Sigmoid colon (tissue), 7 donors: ENCODE results near the gene JAKMIP1. TPM values are rescaled to one million over a fixed set of nuclear protein-coding genes. Genes with fewer than 3 reads are reported as not detected.
A peak's percentile ranks its signal among the peaks of the same experiment; 100 is the strongest.

Experiments used
- DNase-seq: peaks from one replicate; pipeline ENCODE4 v3.0.0-alpha.2; 2019
- H3K27ac ChIP-seq, 4 donors: fragments of 200-600 bp; sonication (generic); one replicate each; pipeline ENCODE4 v1.5.1; 2016 to 2019; ENCODE audit warnings: mild to moderate bottlenecking in 1 of 4
- H3K27me3 ChIP-seq, 3 donors: fragments of 200-600 bp; sonication (generic); one replicate each; pipeline ENCODE4 v1.5.1; 2019; ENCODE audit warnings: mild to moderate bottlenecking in 1 of 3
- H3K36me3 ChIP-seq, 4 donors: fragments of 200-600 bp; sonication (generic); one replicate each; pipeline ENCODE4 v1.5.1; 2016 to 2019
- H3K4me1 ChIP-seq, 4 donors: fragments of 200-600 bp; sonication (generic); one replicate each; pipeline ENCODE4 v1.5.1; 2017 to 2019
- H3K4me3 ChIP-seq, 4 donors: fragments of 200-600 bp; sonication (generic); one replicate each; pipeline ENCODE4 v1.5.1; 2017 to 2019; ENCODE audit warnings: mild to moderate bottlenecking in 2 of 4, moderate library complexity in 1 of 4
- H3K9me3 ChIP-seq, 4 donors: fragments of 200-600 bp in 3 of 4; sonication (generic) in 3 of 4; one replicate each; pipeline versions ENCODE4 v1.5.1 to v1.6.1; 2013 to 2019
- CTCF ChIP-seq, 4 experiments: fragments of 450-650 bp in 3 of 4; fragments of 200-600 bp in 1 of 4; IDR thresholded peaks; one replicate each; pipeline ENCODE4 v1.5.1; 2016 to 2019; ENCODE audit warnings: antibody characterized with exemption in 4 of 4, mild to moderate bottlenecking in 3 of 4, moderate library complexity in 2 of 4
- EP300 ChIP-seq, 4 donors: sonication (generic); formaldehyde crosslinking; IDR thresholded peaks; one replicate each; pipeline ENCODE4 v1.6.1; 2017; ENCODE audit warnings: antibody characterized with exemption in 4 of 4
- POLR2A ChIP-seq, 2 donors: fragments of 450-650 bp; IDR thresholded peaks; one replicate each; pipeline ENCODE4 v1.6.1; 2016; ENCODE audit warnings: antibody characterized with exemption in 2 of 2, mild to moderate bottlenecking in 2 of 2, moderate library complexity in 2 of 2
- POLR2AphosphoS5 ChIP-seq, 4 donors: sonication (generic); formaldehyde crosslinking; IDR thresholded peaks; one replicate each; pipeline ENCODE4 v1.6.1; 2017; ENCODE audit warnings: antibody characterized with exemption in 4 of 4
- WGBS, 2 donors: extraction: QIAGEN DNeasy Blood & Tissue Kit; methylation state at CpG; one replicate each; pipeline ENCODE4 v1.1.7; 2013; 5-methylcytosine and 5-hydroxymethylcytosine counted together
- intact Hi-C: fragments of 100-400 bp; cut with DNase I; formaldehyde crosslinking; loops from one replicate; pipeline ENCODE4 v1.15.1; 2023
- polyA plus RNA-seq, 3 donors: library from polyadenylated mRNA; stranded (reverse); fragments of 200-250 nt; gene quantifications; one replicate each; pipeline ENCODE4 v1.2.3, GENCODE V29; 2013
- total RNA-seq, 4 donors: library from RNA; depleted of rRNA; stranded (reverse); fragments of >200 nt; gene quantifications; one replicate each; pipeline ENCODE4 v1.1.0, GENCODE V29; 2016
- donor health status: healthy with polysubstance abuse.
- donor health status: Bipolar disorder and iron deficiency.
- donor health status: healthy.

Gene JAKMIP1
- total and polyA plus RNA-seq, 7 donors, result 0.49 to 3.9 (median 1.8) TPM; not detected in 2

- intact Hi-C loops, result no loop called here
Observed at GRCh38 chr4:6221851-6222760, 21.8 kb upstream of the JAKMIP1 start.

GRCh38 chr4:6221301-6221850 is 21.0 kb upstream of the JAKMIP1 start:
- DNase-seq, result peak; percentile 15
- H3K27me3 ChIP-seq, result peaks cover 19 to 58% (median 29%) of the 10 kb centered on the region in 3 donors
- intact Hi-C loops, result no loop called here

More at GRCh38 chr4:6221851-6222760, 21.8 kb upstream of the JAKMIP1 start:
- H3K4me3 ChIP-seq, result peak overlapping the region; percentile 4 to 42 (median 32)
- peaks cover 5 to 7% (median 6%) of the 10 kb centered on the region in 4 donors for H3K9me3 ChIP-seq
- TF ChIP-seq POLR2AphosphoS5 (IDR thresholded peaks at IDR 0.05), result no peak
- TF ChIP-seq EP300 (IDR thresholded peaks at IDR 0.05), result no peak
- TF ChIP-seq POLR2A (IDR thresholded peaks at IDR 0.05), result no peak
- TF ChIP-seq CTCF (IDR thresholded peaks at IDR 0.05), result no peak
- peaks cover 0 to 12% (median 9%) of the 10 kb centered on the region in 4 donors for H3K4me1 ChIP-seq
- 17 to 29% methylated on average over 84 of the region's 84 CpGs for WGBS, 2 donors
- H3K36me3 ChIP-seq, result no peaks in the 10 kb centered on the region
- H3K27me3 ChIP-seq, result peaks cover 19 to 54% (median 29%) of the 10 kb centered on the region in 3 donors
- peak; percentile 65 for DNase-seq
- no peak overlapping the region for H3K27ac ChIP-seq

GRCh38 chr4:6217716-6218381 is 17.5 kb upstream of the JAKMIP1 start:
- intact Hi-C loops, result no loop called here
- H3K4me3 ChIP-seq, result no peak overlapping the region
- H3K36me3 ChIP-seq, result no peaks in the 10 kb centered on the region
- WGBS, 2 donors, result 43 to 70% methylated on average over 1 of the region's 1 CpG
- no peak overlapping the region for H3K27ac ChIP-seq
- H3K4me1 ChIP-seq, result peaks cover 0 to 12% (median 9%) of the 10 kb centered on the region in 4 donors
- TF ChIP-seq POLR2A (IDR thresholded peaks at IDR 0.05) (no peak), EP300 (IDR thresholded peaks at IDR 0.05) (no peak), CTCF (IDR thresholded peaks at IDR 0.05) (no peak)
- peaks cover 5 to 9% (median 7%) of the 10 kb centered on the region in 4 donors for H3K9me3 ChIP-seq
- peaks cover 19 to 41% (median 25%) of the 10 kb centered on the region in 3 donors for H3K27me3 ChIP-seq
- DNase-seq, result no peak

More at GRCh38 chr4:6221301-6221850, 21.0 kb upstream of the JAKMIP1 start:
- TF ChIP-seq CTCF (IDR thresholded peaks at IDR 0.05), result no peak
- TF ChIP-seq POLR2AphosphoS5 (IDR thresholded peaks at IDR 0.05), result no peak
- TF ChIP-seq POLR2A (IDR thresholded peaks at IDR 0.05), result no peak
- no peak for TF ChIP-seq EP300 (IDR thresholded peaks at IDR 0.05)
- Histone ChIP-seq H3K36me3 (no peaks in the 10 kb centered on the region), H3K4me1 (peaks cover 0 to 12% (median 9%) of the 10 kb centered on the region in 4 donors), H3K27ac (no peak overlapping the region), H3K4me3 (peak overlapping the region; percentile 4 to 42 (median 32)), H3K9me3 (peaks cover 5 to 7% (median 6%) of the 10 kb centered on the region in 4 donors)
- WGBS, 2 donors, result 18 to 24% methylated on average over 16 of the region's 16 CpGs

- Histone ChIP-seq H3K27ac (no peak overlapping the region), H3K36me3 (no peaks in the 10 kb centered on the region), H3K4me3 (no peak overlapping the region), H3K4me1 (peaks cover 0 to 5% (median 2%) of the 10 kb centered on the region in 4 donors), H3K9me3 (peaks cover 0 to 3% (median 0%) of the 10 kb centered on the region in 4 donors), H3K27me3 (peaks cover 12 to 28% (median 12%) of the 10 kb centered on the region in 3 donors)
- WGBS, 2 donors, result 79 to 83% methylated on average over 3 of the region's 3 CpGs
- TF ChIP-seq CTCF (IDR thresholded peaks at IDR 0.05), result no peak
- no peak for TF ChIP-seq POLR2A (IDR thresholded peaks at IDR 0.05)
- TF ChIP-seq EP300 (IDR thresholded peaks at IDR 0.05), result no peak
- no peak for TF ChIP-seq POLR2AphosphoS5 (IDR thresholded peaks at IDR 0.05)
- intact Hi-C loops, result no loop called here
- peak; percentile 2 for DNase-seq
Observed at GRCh38 chr4:6216588-6216987, 16.2 kb upstream of the JAKMIP1 start.
